ENCODE data around the gene ENHO.

The ENHO gene

DNA sequence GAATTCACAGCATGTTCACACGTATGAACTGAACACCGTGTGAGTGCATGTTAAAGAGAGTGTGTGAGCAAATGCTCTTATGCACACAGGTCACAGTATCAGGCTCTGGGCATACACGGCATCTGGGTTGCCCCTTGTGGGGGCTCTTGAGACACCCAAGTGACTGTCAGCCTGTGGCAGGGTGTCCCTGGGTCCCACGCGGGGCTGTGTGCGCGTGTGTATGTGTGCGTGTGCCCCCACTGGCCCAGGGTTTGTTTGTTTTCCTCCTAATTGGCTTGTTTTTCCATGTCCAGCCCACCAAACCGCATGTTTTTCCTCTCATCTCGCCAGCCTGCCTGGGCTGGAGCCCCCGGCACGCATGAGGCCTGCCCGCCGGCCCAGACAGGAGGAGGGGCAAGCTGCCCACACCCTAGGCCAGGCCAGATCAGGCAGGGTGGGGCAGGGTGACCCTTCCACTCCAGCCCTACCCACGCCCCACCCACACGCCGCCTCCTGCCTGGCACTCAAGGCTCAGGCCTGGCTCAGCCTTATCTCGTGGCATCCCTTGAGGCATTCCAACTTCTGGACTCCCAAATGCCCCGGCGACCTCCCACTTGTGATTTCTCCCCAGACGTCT lies 37.9 kb upstream of the ENHO start:
- H3K4me3 ChIP-seq (ENCODE audit: control insufficient read depth, low read depth, low read length), result no peak overlapping the region

DNA sequence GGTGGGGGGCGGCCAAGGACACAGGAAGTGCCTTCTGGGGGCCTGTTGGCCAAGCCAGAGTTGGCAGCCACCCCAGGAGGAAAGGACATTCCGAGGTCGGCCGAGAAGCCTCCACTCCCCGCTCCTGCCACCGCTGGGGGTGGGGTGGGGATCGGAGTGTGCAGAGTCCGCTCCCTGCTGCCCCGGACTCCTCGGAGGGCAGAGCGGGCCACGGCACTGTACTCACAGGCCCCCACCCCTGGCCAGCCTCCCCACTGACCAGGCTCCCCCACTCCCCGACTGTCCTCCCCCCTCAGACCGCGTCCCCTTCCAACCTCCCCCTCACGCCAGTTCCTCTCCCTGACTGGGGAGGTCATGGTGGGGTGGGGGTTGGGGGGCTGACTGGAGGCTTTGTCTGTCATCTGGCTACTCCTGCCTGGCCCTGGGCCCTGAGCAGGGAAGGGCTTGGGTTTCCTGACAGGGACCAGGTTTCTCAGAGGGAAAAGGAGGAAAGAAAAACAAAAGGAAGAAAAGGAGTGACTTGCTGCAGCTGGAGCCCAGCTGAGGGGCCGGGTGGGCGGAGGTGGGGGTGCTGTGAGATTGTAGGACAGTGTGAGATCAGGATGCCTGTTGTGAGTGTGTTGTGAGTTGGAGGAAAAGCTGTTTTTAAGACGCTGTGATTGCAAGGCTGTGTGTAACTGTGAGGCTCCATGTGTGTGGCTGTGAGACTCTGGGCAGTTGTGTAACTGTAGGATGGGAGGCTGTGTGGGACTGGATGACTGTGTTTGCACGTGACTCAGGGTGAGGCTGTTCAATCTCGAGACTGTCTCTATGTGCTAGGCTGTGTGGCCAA lies 37.0 kb upstream of the ENHO start:
- TF ChIP-seq, protein P1, sequence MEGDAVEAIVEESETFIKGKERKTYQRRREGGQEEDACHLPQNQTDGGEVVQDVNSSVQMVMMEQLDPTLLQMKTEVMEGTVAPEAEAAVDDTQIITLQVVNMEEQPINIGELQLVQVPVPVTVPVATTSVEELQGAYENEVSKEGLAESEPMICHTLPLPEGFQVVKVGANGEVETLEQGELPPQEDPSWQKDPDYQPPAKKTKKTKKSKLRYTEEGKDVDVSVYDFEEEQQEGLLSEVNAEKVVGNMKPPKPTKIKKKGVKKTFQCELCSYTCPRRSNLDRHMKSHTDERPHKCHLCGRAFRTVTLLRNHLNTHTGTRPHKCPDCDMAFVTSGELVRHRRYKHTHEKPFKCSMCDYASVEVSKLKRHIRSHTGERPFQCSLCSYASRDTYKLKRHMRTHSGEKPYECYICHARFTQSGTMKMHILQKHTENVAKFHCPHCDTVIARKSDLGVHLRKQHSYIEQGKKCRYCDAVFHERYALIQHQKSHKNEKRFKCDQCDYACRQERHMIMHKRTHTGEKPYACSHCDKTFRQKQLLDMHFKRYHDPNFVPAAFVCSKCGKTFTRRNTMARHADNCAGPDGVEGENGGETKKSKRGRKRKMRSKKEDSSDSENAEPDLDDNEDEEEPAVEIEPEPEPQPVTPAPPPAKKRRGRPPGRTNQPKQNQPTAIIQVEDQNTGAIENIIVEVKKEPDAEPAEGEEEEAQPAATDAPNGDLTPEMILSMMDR (conservative IDR thresholded peaks at IDR 0.05; ENCODE audit: control insufficient read depth, insufficient read depth, low read depth, low read length), result no peak
- DNase-seq (ENCODE audit: low read depth), result peak; percentile 77
- H3K4me3 ChIP-seq (ENCODE audit: control insufficient read depth, low read depth, low read length), result no peak overlapping the region

More for the DNA sequence above, 37.9 kb upstream of the ENHO start:
- TF ChIP-seq, protein P1 (conservative IDR thresholded peaks at IDR 0.05; ENCODE audit: control insufficient read depth, insufficient read depth, low read depth, low read length), result no peak
- no peak for DNase-seq (ENCODE audit: low read depth)

DNA sequence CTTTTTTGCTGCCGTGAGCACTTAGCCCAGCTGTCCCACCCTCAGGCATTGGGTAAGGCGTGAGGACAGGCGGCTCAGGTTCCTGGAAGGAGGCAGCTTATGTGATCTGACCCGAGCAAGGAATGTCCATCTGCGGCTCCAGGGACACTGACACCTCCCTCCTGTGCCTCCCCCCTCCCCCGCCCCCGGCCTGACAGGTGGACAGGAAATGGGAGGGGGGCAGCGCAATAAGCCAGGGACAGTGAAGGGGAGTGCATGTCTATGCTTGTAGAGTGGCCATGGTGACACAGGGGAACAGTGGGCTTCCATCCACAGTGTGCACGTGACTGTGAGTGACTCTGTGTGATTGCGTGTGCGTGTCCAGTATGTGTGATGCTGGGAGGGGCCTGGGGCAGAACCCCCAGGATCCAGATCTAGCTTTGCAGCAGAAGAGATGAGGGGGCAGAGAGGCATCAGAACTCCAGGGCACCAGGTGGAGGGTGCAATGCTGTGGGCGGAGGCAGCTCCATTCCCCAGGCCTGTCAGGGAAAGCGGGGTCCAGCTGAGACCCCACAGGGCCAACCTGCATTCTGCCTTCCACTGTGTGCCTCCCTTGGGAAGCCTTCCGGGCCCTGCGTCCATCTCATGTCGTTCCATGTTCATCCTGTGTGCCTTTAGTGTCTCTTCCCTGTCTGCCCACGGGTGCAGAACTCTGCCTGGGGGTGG lies 36.3 kb upstream of the ENHO start:
- TF ChIP-seq, protein P1 (conservative IDR thresholded peaks at IDR 0.05; ENCODE audit: control insufficient read depth, insufficient read depth, low read depth, low read length), result no peak
- no peak overlapping the region for H3K4me3 ChIP-seq (ENCODE audit: control insufficient read depth, low read depth, low read length)
- no peak for DNase-seq (ENCODE audit: low read depth)

DNA sequence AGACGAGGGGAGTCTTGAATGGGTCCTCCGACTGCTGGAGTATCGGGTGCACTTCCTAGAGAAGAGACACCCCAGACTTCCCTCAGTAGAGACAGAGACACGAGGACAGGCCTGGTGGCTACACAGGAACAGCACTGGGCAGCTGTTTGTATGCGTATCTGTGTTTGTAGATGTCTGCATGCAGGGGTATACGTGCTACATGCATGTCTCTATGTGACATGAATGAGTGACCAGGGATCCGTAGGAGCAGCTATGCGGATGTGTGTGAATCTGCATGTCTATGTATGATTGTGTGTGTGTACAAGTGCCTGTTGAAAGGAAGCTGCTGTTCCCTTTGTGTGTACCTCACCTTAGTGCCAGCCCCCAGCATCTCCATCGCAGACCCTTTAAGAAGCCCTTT lies 35.6 kb upstream of the ENHO start:
- DNase-seq (ENCODE audit: low read depth), result no peak
- no peak overlapping the region for H3K4me3 ChIP-seq (ENCODE audit: control insufficient read depth, low read depth, low read length)
- TF ChIP-seq, protein P1 (conservative IDR thresholded peaks at IDR 0.05; ENCODE audit: control insufficient read depth, insufficient read depth, low read depth, low read length), result no peak

DNA sequence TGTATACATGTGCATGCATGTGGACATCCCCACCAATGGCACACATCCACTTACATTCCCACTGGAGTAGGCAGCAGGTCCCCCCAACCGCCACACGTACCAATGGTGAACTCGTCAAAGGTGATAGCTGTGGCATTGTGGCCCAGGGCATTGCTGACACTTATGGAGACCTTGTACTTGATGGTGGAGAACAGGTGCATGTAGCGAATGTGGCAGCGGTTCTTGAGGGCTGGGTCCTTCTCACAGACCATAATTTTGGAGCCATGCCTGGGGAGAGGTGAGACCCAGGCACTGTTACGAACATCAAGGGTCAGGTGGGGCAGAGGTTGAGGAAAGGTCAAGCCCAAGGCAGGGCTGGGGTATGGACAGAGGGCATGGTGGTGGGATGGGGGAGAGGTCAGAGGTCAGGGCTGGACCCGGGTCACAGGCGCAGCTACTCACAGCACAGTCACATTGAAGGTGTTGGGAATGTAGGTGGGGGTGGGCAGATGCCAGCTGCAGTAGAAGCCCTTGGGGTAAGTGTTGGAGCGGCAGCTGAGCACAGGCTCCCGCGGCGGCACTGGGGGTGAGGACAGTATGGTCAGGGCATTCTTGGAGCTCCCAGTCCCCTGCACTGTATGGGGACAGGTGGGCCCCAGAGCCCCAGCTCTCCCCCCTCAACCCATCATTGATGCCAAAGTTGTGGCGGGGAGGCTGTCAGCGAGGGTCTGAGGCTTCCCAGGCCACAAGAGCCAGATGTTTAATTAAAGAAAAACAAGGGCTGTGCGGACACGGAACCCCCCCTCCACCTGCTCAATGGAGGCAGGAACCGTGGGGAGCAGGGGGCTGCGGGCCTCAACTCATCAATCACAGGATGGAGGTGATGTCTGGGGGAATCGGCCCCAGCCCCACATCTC lies 34.9 kb upstream of the ENHO start:
- H3K4me3 ChIP-seq (ENCODE audit: control insufficient read depth, low read depth, low read length), result no peak overlapping the region
- TF ChIP-seq, protein P1 (conservative IDR thresholded peaks at IDR 0.05; ENCODE audit: control insufficient read depth, insufficient read depth, low read depth, low read length), result no peak
- DNase-seq (ENCODE audit: low read depth), result no peak

DNA sequence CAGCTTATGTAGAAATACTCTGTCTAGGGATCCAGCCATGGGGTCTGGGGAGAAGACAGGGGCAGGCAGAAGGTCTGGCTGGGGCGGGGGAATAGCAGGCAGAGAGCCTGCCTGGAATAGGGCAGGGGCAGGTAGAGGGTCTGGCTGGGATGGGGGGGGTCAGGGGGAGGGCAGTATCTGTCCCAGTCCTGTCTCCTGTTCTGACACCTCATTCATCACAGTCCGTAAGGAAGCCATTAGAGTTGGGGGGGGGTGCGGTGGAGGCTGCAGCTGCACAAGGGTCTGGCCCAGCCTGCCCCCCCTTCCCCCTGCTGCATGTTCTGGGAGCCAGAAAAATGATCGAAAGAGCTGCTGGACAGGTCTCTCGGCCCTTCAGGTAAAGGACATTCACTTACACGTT lies 34.2 kb upstream of the ENHO start:
- no peak overlapping the region for H3K4me3 ChIP-seq (ENCODE audit: control insufficient read depth, low read depth, low read length)
- TF ChIP-seq, protein P1 (conservative IDR thresholded peaks at IDR 0.05; ENCODE audit: control insufficient read depth, insufficient read depth, low read depth, low read length), result no peak
- DNase-seq (ENCODE audit: low read depth), result no peak

Measured in fibroblast of mammary gland (primary cell).